Measurements from ENCODE around the gene ROR2.
"Not testable (repeated sequence)": the region's sequence is repeated elsewhere in the genome, so short reads cannot be mapped to it uniquely, and the experiment has no call there.

Gene ROR2

GRCh38 chr9:91797517-91797916, 152.5 kb downstream of the ROR2 start:
- DNase-seq (ENCODE audit: low read depth in 3 of 3), result not testable (repeated sequence)

GRCh38 chr9:91796516-91796915, 153.5 kb downstream of the ROR2 start:
- peak in 1 of 3 experiments; percentile 4 for DNase-seq (ENCODE audit: low read depth in 3 of 3)

- DNase-seq (ENCODE audit: low read depth in 3 of 3), result no peak
Observed at GRCh38 chr9:91795598-91796241, 154.3 kb downstream of the ROR2 start.

- DNase-seq (ENCODE audit: low read depth in 3 of 3), result not testable (repeated sequence)
Observed at GRCh38 chr9:91793371-91793770, 156.7 kb downstream of the ROR2 start.

- no peak for DNase-seq (ENCODE audit: low read depth in 3 of 3)
Observed at GRCh38 chr9:91790917-91791316, 159.1 kb downstream of the ROR2 start.

GRCh38 chr9:91789941-91790340, 160.1 kb downstream of the ROR2 start:
- DNase-seq (ENCODE audit: low read depth in 3 of 3), result no peak

GRCh38 chr9:91787931-91788330, 162.1 kb downstream of the ROR2 start:
- no peak for DNase-seq (ENCODE audit: low read depth in 3 of 3)

- DNase-seq (ENCODE audit: low read depth in 3 of 3), result no peak
Observed at GRCh38 chr9:91786132-91786896, 163.7 kb downstream of the ROR2 start.

GRCh38 chr9:91785447-91785842, 164.6 kb downstream of the ROR2 start:
- no peak for DNase-seq (ENCODE audit: low read depth in 3 of 3)

GRCh38 chr9:91784673-91785446, 165.2 kb downstream of the ROR2 start:
- no peak for DNase-seq (ENCODE audit: low read depth in 3 of 3)

- no peak for DNase-seq (ENCODE audit: low read depth in 3 of 3)
Observed at GRCh38 chr9:91783876-91784672, 166.0 kb downstream of the ROR2 start.

GRCh38 chr9:91783411-91783810, 166.6 kb downstream of the ROR2 start:
- DNase-seq (ENCODE audit: low read depth in 3 of 3), result no peak

- DNase-seq (ENCODE audit: low read depth in 3 of 3), result no peak
Observed at GRCh38 chr9:91782708-91783214, 167.3 kb downstream of the ROR2 start.

GRCh38 chr9:91781906-91782305, 168.1 kb downstream of the ROR2 start:
- DNase-seq (ENCODE audit: low read depth in 3 of 3), result no peak

- DNase-seq (ENCODE audit: low read depth in 3 of 3), result no peak
Observed at GRCh38 chr9:91781116-91781515, 168.9 kb downstream of the ROR2 start.

GRCh38 chr9:91778031-91778430, 172.0 kb downstream of the ROR2 start:
- no peak for DNase-seq (ENCODE audit: low read depth in 3 of 3)

- DNase-seq (ENCODE audit: low read depth in 3 of 3), result no peak
Observed at GRCh38 chr9:91777292-91777830, 172.7 kb downstream of the ROR2 start.

GRCh38 chr9:91776409-91777291, 173.4 kb downstream of the ROR2 start:
- DNase-seq (ENCODE audit: low read depth in 3 of 3), result no peak

- DNase-seq (ENCODE audit: low read depth in 3 of 3), result no peak
Observed at GRCh38 chr9:91775708-91776028, 174.4 kb downstream of the ROR2 start.

GRCh38 chr9:91775011-91775707, 174.9 kb downstream of the ROR2 start:
- peak; percentile 31 to 65 (median 43) for DNase-seq (ENCODE audit: low read depth in 3 of 3)
